ENCODE measurements around the gene SMIM31.

The SMIM31 gene

GRCh38 chr4:164783976-164784375, 30.0 kb downstream of the SMIM31 start:
- no peak for DNase-seq (ENCODE audit: low spot score)

- DNase-seq (ENCODE audit: low spot score): no peak
Observed at GRCh38 chr4:164789047-164789446, 35.1 kb downstream of the SMIM31 start.

GRCh38 chr4:164790249-164790648, 36.3 kb downstream of the SMIM31 start:
- DNase-seq (ENCODE audit: low spot score): no peak

DNA sequence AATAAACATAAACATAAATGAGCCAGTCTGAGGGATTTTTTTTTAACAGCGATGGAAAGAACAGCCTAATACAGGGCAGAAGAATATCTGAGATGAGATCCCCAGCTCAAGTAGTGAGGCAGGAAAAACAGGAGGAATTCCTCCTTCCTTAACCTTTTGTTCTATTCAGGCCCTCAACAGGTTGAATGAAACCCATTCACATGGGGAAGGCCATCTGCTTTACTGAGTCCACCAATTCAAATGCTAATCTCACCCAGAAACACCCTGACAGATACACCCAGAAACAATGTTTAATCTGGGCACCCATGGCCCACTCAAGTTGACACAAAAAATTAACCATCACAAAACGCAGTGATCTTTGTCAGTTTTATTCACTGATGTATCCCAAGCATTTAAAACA, 45.5 kb downstream of the SMIM31 start:
- DNase-seq (ENCODE audit: low spot score): no peak

- no peak for DNase-seq (ENCODE audit: low spot score)
Observed at GRCh38 chr4:164800786-164801185, 46.9 kb downstream of the SMIM31 start.

GRCh38 chr4:164802301-164802901, 48.5 kb downstream of the SMIM31 start:
- no peak for DNase-seq (ENCODE audit: low spot score)

GRCh38 chr4:164803702-164804101, 49.8 kb downstream of the SMIM31 start:
- no peak for DNase-seq (ENCODE audit: low spot score)

DNA sequence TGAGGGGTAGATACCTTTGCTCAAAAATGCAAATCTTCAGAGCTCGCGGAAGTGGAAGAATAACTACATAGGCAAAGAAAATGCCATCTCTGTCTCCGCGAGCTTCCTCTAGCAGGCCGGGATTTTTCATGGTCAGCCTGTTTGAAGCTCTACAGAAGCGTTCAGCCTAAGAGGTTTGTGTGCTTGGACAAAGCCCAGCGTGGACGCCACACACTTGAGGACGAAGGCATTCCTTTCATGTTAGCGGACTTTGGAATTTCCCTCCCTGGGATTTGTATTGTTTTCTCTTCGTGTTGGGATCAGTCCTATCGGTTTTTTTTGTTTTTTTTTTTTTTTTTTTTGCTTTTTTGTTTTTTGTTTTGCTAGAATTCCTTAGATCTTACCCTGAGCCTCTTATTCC, 53.7 kb downstream of the SMIM31 start:
- no peak for DNase-seq (ENCODE audit: low spot score)

- DNase-seq (ENCODE audit: low spot score): no peak
Observed at GRCh38 chr4:164813554-164813953, 59.6 kb downstream of the SMIM31 start.

DNA sequence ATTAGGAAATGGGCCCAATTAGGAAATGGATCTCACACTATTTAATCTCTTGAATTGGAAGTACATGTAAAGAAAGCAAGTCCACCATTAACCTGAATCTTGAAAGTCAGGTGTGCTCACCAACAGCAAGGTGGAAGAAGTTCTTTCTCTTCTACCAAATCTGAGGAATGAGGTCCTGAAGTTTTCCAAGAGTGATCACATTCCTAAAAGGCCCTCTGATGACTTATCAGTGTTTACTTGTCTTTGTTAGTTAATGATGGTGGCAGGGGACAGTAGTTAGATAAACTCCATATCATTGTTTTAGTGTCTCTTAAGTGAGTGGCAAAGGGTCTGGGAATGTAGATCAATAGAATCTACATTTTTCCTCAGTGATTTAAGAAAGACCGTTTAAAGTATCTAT, 61.8 kb downstream of the SMIM31 start:
- DNase-seq (ENCODE audit: low spot score): no peak

DNA sequence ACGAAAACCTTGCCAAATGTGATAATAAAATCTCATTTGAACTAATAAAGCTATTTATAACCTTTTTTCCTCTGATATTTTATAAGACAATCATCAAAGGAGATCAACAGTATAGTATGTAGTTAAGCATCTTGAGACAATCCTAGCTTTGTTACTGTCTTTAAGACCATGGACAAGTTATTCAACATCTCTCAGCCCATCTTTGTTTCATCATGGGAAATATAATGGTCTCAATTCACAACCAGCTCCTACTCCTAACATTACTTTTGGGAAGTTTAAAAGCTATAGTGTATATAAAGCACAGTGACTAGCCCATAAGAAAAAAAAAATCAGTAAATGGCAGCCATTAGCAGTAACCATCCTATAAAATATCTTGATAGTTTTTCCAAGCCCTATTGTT, 65.4 kb downstream of the SMIM31 start:
- DNase-seq (ENCODE audit: low spot score): no peak

- DNase-seq (ENCODE audit: low spot score): no peak
Observed at GRCh38 chr4:164821711-164822110, 67.8 kb downstream of the SMIM31 start.

DNA sequence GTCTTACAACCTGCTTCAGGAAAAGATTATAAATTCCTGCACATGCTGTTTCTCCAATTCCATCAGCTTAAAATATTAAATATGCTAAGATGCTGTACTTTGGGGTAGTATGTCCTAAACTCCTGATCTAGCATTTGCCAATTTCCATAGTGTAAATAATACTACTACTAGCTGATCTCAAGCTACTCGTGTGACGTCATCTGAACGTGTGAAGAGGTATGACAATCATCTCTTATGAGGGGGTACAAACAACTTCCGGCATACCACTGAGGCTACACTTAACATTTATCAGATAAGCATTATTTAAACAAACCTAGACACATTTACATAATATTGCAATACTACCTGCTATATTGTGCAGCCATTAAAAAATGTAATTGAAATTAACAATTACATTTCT, 70.7 kb downstream of the SMIM31 start:
- no peak for DNase-seq (ENCODE audit: low spot score)

DNA sequence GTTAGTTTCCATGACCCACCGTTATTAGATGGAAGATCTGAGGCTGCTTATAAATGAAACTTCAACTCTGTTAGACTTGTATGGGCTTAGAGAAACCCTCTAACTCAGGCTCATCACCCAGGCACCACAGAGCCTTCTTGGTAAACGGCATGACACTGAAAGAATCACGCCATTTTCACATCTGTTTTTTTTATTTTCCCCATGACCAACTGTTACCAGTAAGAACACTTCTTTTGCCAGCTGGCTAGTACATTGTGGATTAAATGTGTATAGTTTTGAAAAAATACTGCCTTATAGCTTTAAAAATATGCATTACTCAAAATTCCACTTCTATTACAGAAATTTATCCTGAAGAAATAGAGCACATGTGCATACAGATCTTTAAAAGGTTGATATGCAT, 75.0 kb downstream of the SMIM31 start:
- no peak for DNase-seq (ENCODE audit: low spot score)

DNA sequence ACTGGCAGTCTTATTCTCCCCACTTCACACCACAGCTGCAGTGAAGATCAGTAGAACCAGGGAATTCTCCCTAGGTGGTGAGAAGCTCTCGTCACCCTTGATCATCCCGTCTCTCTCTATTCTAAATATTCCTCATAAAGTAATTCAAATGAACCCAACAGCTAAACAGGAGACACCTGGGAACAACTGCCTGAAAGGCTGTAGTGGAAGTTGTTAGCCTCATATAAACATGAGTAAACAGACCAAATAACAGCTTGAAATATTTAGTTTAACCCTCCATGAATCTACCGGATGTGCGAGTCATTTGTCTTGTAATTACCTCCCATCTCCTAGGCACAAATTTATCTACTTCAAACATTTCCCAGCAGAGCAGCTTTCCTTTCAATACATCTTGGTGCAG, 92.6 kb downstream of the SMIM31 start:
- DNase-seq (ENCODE audit: low spot score): no peak

GRCh38 chr4:164847016-164847415, 93.1 kb downstream of the SMIM31 start:
- no peak for DNase-seq (ENCODE audit: low spot score)

DNA sequence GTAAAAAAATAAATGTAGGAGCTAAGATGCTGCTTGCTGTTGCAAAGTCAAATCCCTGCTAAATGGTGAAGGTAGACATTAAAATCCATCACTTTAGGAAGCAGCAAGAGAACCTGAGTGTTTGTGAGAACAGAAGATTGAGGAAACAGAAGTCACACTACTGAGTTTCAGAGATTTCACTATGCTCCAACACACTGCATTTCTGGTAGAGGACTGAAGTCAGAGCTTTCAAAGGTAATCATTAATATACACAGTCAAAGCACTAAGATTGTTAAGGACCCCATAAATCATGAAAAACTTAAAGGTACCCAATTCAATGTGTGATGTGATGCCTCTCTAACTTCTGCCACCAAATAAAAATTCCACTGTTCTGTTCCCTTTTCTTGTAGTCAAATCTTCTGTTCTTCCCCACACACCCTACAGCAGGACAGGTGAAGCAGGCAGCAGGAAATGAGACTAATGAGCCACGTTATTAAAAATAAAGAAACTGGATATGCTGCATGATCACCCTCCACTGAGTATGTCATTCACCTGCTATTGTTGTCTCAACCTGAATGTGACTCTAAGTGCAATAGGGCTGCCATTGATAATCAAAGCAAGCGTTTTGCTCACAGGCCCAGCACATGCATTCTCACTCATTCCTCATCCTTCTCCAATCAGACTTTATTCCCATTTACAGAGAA, 94.2 kb downstream of the SMIM31 start:
- DNase-seq (ENCODE audit: low spot score): no peak
